Keratinocyte (primary cell): Measurements from ENCODE around the gene DCTN5. TPM values are rescaled to one million over a fixed set of nuclear protein-coding genes. Genes with fewer than 3 reads are reported as not detected.
"Not testable (repeated sequence)": the region's sequence is repeated elsewhere in the genome, so short reads cannot be mapped to it uniquely, and the experiment has no call there.

Experiments used
- DNase-seq: peaks from one replicate; pipeline ENCODE4 v3.0.0-alpha.2; 2011; ENCODE audit warnings: low read depth, missing footprints, low spot score
- FAIRE-seq: peaks from 2 replicates; lab custom pipeline; 2011; peaks lifted over from hg19 to GRCh38; lab: Jason Lieb, UNC
- H2AFZ ChIP-seq: 2 replicates; pipeline ENCODE4 v1.6.0; 2012; ENCODE audit warnings: low read length, control low read depth, inconsistent platforms; ENCODE audit not compliant: control insufficient read depth
- H3K27ac ChIP-seq: 2 replicates; pipeline ENCODE4 v1.5.1; 2011; ENCODE audit warnings: low read length; ENCODE audit not compliant: control insufficient read depth, insufficient read depth
- H3K27me3 ChIP-seq: 3 replicates; pipeline ENCODE4 v1.6.0; 2011; ENCODE audit warnings: low read length; ENCODE audit not compliant: control insufficient read depth, insufficient read depth; ENCODE audit errors: extremely low read depth
- H3K36me3 ChIP-seq, 2 experiments: 2 replicates in 1 of 2; 3 replicates in 1 of 2; pipeline ENCODE4 v1.5.1; 2011; ENCODE audit warnings: low read length in 2 of 2, mild to moderate bottlenecking in 1 of 2; ENCODE audit not compliant: control insufficient read depth in 2 of 2, insufficient read depth in 2 of 2; ENCODE audit errors: extremely low read depth in 1 of 2
- H3K4me1 ChIP-seq: 3 replicates; pipeline ENCODE4 v1.5.1; 2011; ENCODE audit warnings: low read length; ENCODE audit not compliant: control insufficient read depth, insufficient read depth; ENCODE audit errors: extremely low read depth
- H3K4me2 ChIP-seq: 3 replicates; pipeline ENCODE4 v1.6.0; 2011; ENCODE audit warnings: low read depth, low read length; ENCODE audit not compliant: control insufficient read depth, insufficient read depth; ENCODE audit errors: extremely low read depth
- H3K4me3 ChIP-seq, 3 experiments: fragments of 200-600 bp in 1 of 3; sonication (generic) in 1 of 3; 2 replicates in 2 of 3; 3 replicates in 1 of 3; pipeline ENCODE4 v1.5.1; 2011 to 2016; ENCODE audit warnings: low read length in 3 of 3, mild to moderate bottlenecking in 3 of 3, control low read depth in 2 of 3, inconsistent platforms in 1 of 3, low read depth in 1 of 3, mixed read lengths in 1 of 3, mixed run types in 1 of 3, moderate library complexity in 1 of 3; ENCODE audit not compliant: control insufficient read depth in 2 of 3, insufficient read depth in 2 of 3; ENCODE audit errors: extremely low read depth in 1 of 3
- H3K79me2 ChIP-seq: 2 replicates; pipeline ENCODE4 v1.6.0; 2012; ENCODE audit warnings: low read length; ENCODE audit not compliant: control insufficient read depth, insufficient read depth
- H3K9ac ChIP-seq: 3 replicates; pipeline ENCODE4 v1.6.0; 2011; ENCODE audit warnings: low read length; ENCODE audit not compliant: control insufficient read depth, insufficient read depth; ENCODE audit errors: extremely low read depth
- H3K9me1 ChIP-seq: 3 replicates; pipeline ENCODE4 v1.6.0; 2011; ENCODE audit warnings: low read length; ENCODE audit not compliant: control insufficient read depth, insufficient read depth; ENCODE audit errors: extremely low read depth
- H3K9me3 ChIP-seq: 2 replicates; pipeline ENCODE4 v1.5.1; 2012; ENCODE audit warnings: low read depth, low read length; ENCODE audit not compliant: control insufficient read depth
- H4K20me1 ChIP-seq: 3 replicates; pipeline ENCODE4 v1.6.0; 2011; ENCODE audit warnings: low read length; ENCODE audit not compliant: control insufficient read depth, insufficient read depth; ENCODE audit errors: extremely low read depth
- EZH2 ChIP-seq: IDR thresholded peaks from one replicate; pipeline ENCODE4 v1.6.1; 2012; ENCODE audit warnings: inconsistent platforms, mild to moderate bottlenecking, low read length, moderate library complexity
- dilution Hi-C: fragments of 300-500 bp; cut with MboI; formaldehyde crosslinking; loops from one replicate; pipeline ENCODE4 v1.7.0; 2020; ENCODE audit warnings: low sequenced_read_pairs; ENCODE audit not compliant: extremely low pct_ligation_motif_present
- polyA plus RNA-seq, 5 experiments: library from polyadenylated mRNA; depleted of rRNA in 3 of 5; stranded (reverse) in 3 of 5; stranded (forward) in 1 of 5; unstranded in 1 of 5; fragments of >200 nt; gene quantifications; 1 replicate in 1 of 5; 2 replicates in 3 of 5; 3 replicates in 1 of 5; pipeline versions ENCODE4 v1.2.1 to v1.2.3, GENCODE V29; 2011 to 2012; ENCODE audit warnings: missing spikeins in 2 of 5, low read depth in 1 of 5, low replicate concordance in 1 of 5
- TF ChIP-seq, protein P1 (sequence below), 3 experiments: IDR thresholded peaks in 1 of 3; conservative IDR thresholded peaks in 1 of 3; optimal IDR thresholded peaks in 1 of 3; 2 replicates in 2 of 3; 3 replicates in 1 of 3; pipeline versions ENCODE3 to v1.5.1; 2011; ENCODE audit warnings: low read length in 3 of 3, mild to moderate bottlenecking in 3 of 3, moderate library complexity in 2 of 3, control low read depth in 1 of 3, inconsistent platforms in 1 of 3; ENCODE audit not compliant: insufficient read depth in 2 of 3; ENCODE audit errors: extremely low read depth in 1 of 3

The DCTN5 gene
- polyA plus RNA-seq, 1 donor (not counting 4 experiments of a cell fraction or from before 2014, with no cell fraction given): 105 TPM

DNA sequence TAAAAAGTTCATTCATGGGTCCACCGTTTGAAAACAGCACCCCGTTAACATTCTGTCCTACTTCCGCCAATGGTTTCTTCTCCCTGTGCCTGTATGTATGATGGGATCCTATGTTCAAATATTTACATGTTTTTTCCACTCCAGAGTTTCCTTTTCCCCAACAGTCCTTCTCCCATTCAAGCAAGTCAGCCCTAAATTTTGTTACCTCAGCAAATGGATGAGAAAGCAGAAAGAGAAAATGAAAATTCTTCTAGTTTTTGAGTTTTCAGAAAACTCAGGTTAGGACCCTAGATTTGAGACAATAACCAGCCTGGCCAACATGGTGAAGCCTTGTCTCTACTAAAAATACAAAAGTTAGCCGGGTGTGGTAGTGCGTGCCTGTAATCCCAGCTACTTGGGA is 75.2 kb downstream of the DCTN5 start:
- Histone ChIP-seq H3K36me3 (no peaks in the 10 kb centered on the region), H3K9ac (no peak overlapping the region), H3K79me2 (no peaks in the 10 kb centered on the region), H3K9me3 (no peaks in the 10 kb centered on the region), H3K4me3 (no peak overlapping the region), H3K27me3 (peaks cover 31% of the 10 kb centered on the region), H2AFZ (no peak overlapping the region), H3K4me1 (no peaks in the 10 kb centered on the region), H3K27ac (no peak overlapping the region), H3K9me1 (no peaks in the 10 kb centered on the region), H3K4me2 (no peak overlapping the region), H4K20me1 (no peaks in the 10 kb centered on the region)
- no peak for FAIRE-seq
- TF ChIP-seq, protein P1, sequence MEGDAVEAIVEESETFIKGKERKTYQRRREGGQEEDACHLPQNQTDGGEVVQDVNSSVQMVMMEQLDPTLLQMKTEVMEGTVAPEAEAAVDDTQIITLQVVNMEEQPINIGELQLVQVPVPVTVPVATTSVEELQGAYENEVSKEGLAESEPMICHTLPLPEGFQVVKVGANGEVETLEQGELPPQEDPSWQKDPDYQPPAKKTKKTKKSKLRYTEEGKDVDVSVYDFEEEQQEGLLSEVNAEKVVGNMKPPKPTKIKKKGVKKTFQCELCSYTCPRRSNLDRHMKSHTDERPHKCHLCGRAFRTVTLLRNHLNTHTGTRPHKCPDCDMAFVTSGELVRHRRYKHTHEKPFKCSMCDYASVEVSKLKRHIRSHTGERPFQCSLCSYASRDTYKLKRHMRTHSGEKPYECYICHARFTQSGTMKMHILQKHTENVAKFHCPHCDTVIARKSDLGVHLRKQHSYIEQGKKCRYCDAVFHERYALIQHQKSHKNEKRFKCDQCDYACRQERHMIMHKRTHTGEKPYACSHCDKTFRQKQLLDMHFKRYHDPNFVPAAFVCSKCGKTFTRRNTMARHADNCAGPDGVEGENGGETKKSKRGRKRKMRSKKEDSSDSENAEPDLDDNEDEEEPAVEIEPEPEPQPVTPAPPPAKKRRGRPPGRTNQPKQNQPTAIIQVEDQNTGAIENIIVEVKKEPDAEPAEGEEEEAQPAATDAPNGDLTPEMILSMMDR (optimal IDR thresholded peaks at IDR 0.05 in 1 of 3, IDR thresholded peaks at IDR 0.05 in 1 of 3, conservative IDR thresholded peaks at IDR 0.05 in 1 of 3; ENCODE audit: extremely low read depth in 1 of 3, insufficient read depth in 2 of 3, low read length in 3 of 3): no peak
- no peak for TF ChIP-seq EZH2
- no peak for DNase-seq
- dilution Hi-C loops: no loop called here

DNA sequence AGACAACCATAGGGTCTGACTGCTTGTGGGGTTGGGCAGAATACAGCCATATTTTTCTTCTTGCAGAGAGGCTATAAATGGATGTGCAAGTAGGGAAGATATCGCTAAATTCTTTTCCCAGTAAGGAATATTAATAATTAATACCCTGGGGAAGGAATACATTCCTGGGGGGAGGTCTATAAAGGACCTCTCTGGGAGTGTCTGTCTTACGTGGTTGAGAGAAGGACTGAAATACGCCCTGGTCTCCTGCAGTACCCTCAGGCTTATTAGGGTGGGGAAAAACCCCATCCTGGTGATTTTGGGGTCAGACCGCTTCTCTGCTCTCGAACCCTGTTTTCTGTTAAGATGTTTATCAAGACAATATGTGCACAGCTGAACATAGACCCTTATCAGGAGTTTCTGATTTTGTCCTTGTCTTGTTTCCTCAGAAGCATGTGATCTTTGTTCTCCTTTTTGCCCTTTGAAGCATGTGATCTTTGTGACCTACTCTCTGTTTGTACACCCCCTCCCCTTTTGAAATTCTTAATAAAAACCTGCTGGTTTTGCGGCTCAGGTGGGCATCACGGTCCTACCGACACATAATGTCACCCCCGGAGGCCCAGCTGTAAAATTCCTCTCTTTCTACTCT is 81.5 kb downstream of the DCTN5 start:
- H3K79me2 ChIP-seq, H3K27me3 ChIP-seq, H3K27ac ChIP-seq, H3K9me1 ChIP-seq, H3K4me1 ChIP-seq, H3K9me3 ChIP-seq, H3K4me3 ChIP-seq, FAIRE-seq, H3K9ac ChIP-seq, H4K20me1 ChIP-seq, H2AFZ ChIP-seq, H3K36me3 ChIP-seq, dilution Hi-C loops, H3K4me2 ChIP-seq, DNase-seq: not testable (repeated sequence)
